Left lobe of liver (tissue), 2 donors: ENCODE results near the gene NGEF. TPM values are rescaled to one million over a fixed set of nuclear protein-coding genes. Genes with fewer than 3 reads are reported as not detected.

ENCODE experiments used
- ATAC-seq: fragments of 200-7000 bp; cut with Tn5 transposase; one replicate; pipeline ENCODE4 v1.9.1; 2020; ENCODE audit warnings: mild to moderate bottlenecking, moderate library complexity
- DNase-seq: peaks from one replicate; pipeline ENCODE4 v3.0.0-alpha.2; 2020; ENCODE audit warnings: low spot score
- total RNA-seq: library from RNA; stranded (reverse); gene quantifications from one replicate; pipeline ENCODE4 v1.2.1, GENCODE V29; 2021
- donor health status: DM: no; HTN: no; CAD: no; lungs with moderate emphysema.
- donor health status: DM: no; HTN: yes; CAD: no.

The NGEF gene
- total RNA-seq, 1 donor from 2014 or later, result 23.7 TPM

GRCh38 chr2:233044974-233045605 is 32.0 kb upstream of the NGEF start:
- ATAC-seq (no peak), DNase-seq (no peak)

- DNase-seq (no peak), ATAC-seq (no peak)
Measured at GRCh38 chr2:233042549-233042948, 29.5 kb upstream of the NGEF start.

GRCh38 chr2:233041722-233042323 is 28.8 kb upstream of the NGEF start:
- ATAC-seq (no peak), DNase-seq (no peak)

- DNase-seq (no peak), ATAC-seq (no peak)
Measured at GRCh38 chr2:233040571-233040970, 27.5 kb upstream of the NGEF start.

GRCh38 chr2:233039846-233040530 is 26.9 kb upstream of the NGEF start:
- ATAC-seq (no peak), DNase-seq (no peak)

GRCh38 chr2:233039212-233039845 is 26.3 kb upstream of the NGEF start:
- DNase-seq, result no peak
- ATAC-seq, result peak; percentile 57

- no peak for ATAC-seq
- DNase-seq, result no peak
Measured at GRCh38 chr2:233037078-233037477, 24.0 kb upstream of the NGEF start.

- ATAC-seq, result no peak
- no peak for DNase-seq
Measured at GRCh38 chr2:233036162-233036838, 23.2 kb upstream of the NGEF start.

GRCh38 chr2:233035426-233036161 is 22.5 kb upstream of the NGEF start:
- DNase-seq (no peak), ATAC-seq (no peak)

- ATAC-seq (no peak), DNase-seq (no peak)
Measured at GRCh38 chr2:233034091-233034882, 21.2 kb upstream of the NGEF start.

- no peak for DNase-seq
- ATAC-seq, result no peak
Measured at GRCh38 chr2:233033672-233034071, 20.6 kb upstream of the NGEF start.

- no peak for DNase-seq
- no peak for ATAC-seq
Measured at GRCh38 chr2:233032551-233033320, 19.7 kb upstream of the NGEF start, which contains the start of gene NEU2. Gene NEU2, plus strand, starts transcription at chr2:233032672. Its CDS starts 0 bp downstream, at chr2:233032672.

- ATAC-seq (no peak), DNase-seq (no peak)
Measured at GRCh38 chr2:233031556-233032500, 18.8 kb upstream of the NGEF start.

- ATAC-seq, result no peak
- no peak for DNase-seq
Measured at GRCh38 chr2:233029321-233029720, 16.3 kb upstream of the NGEF start.

- DNase-seq, result no peak
- no peak for ATAC-seq
Measured at GRCh38 chr2:233026198-233026813, 13.2 kb upstream of the NGEF start.

GRCh38 chr2:233025706-233026105 is 12.7 kb upstream of the NGEF start:
- DNase-seq (no peak), ATAC-seq (no peak)

GRCh38 chr2:233023761-233024410 is 10.8 kb upstream of the NGEF start:
- ATAC-seq (no peak), DNase-seq (no peak)
